ENCODE results near the gene MRS2. TPM values are rescaled to one million over a fixed set of nuclear protein-coding genes. Genes with fewer than 3 reads are reported as not detected.
"Not testable (repeated sequence)": the region's sequence is repeated elsewhere in the genome, so short reads cannot be mapped to it uniquely, and the experiment has no call there.

MRS2 gene
- total RNA-seq, 1 donor: 14.3 TPM

GRCh38 chr6:24385536-24386269 lies 17.0 kb upstream of the MRS2 start:
- DNase-seq (ENCODE audit: low read depth in 2 of 3, low spot score in 2 of 3): no peak

DNA sequence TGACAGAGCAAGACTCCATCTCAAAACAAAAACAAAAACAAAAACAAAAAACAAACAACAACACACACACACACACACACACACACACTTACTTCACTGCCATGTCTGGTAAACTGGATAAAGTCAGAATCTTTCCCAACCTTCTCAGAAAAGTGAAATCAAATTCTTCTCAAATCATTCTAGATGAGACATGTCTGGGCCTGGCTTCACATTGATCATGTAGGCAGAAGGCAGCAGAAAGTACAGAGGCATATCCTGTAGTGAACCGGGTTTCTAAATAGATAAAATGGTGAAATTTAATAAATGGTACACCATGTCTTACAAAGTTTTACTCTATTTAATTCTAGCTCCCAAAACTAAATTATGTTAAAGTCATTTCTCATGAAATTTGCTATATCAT lies 14.9 kb upstream of the MRS2 start:
- DNase-seq (ENCODE audit: low read depth in 2 of 3, low spot score in 2 of 3): no peak

DNA sequence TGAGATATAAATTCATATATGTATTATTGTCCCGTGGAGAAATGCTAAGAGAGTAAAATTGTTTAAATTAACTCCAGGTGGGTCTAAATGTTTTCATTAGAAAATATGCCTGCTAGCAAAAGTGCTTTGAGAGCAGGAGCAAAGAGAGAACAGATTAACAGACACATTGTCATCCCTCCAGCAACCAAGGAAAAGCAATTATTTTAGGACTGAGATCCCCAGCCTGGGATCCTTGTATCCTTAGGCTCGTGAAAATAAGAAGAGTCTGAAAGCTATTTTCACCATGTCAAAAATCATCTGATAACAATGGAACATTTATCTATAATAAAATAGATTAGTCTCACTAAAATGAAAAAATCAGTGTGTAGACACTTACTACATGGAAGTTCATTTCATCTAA lies 11.5 kb upstream of the MRS2 start:
- no peak for DNase-seq (ENCODE audit: low read depth in 2 of 3, low spot score in 2 of 3)

DNA sequence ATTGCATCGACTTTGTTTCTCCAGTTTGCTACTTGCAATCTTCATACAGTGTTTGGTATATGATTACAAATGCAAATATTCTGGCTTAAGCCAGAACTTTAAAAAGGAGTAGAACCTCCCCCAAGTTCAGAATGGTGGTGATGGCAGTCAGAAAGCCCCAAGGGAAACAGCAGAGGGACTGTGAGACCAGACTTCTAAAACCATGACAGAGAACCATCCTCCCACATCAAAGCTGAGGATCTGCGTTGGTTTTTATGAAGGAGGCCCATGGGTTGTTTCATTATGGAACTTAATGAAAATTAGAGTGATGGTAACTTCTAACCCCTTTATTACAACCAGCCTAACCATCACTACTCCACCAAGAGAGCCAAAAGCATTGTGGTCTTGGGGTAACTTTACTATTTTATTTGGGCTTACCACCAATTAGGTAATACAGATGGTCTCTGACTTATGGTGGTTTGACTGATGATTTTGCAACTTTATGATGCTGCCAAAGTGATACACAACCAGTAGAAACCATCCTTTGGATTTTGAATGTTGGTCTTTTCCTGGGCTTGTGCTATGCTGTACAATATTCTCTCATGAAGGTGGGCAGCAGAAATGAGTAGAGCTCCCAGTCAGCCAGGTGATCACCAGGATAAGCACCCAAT lies 10.9 kb upstream of the MRS2 start:
- DNase-seq (ENCODE audit: low read depth in 2 of 3, low spot score in 2 of 3): no peak

- no peak for DNase-seq (ENCODE audit: low read depth in 2 of 3, low spot score in 2 of 3)
These were observed 8.5 kb upstream of the MRS2 start for GRCh38 chr6:24394061-24394779.

GRCh38 chr6:24394780-24395437 lies 7.8 kb upstream of the MRS2 start:
- no peak for DNase-seq (ENCODE audit: low read depth in 2 of 3, low spot score in 2 of 3)

- no peak for DNase-seq (ENCODE audit: low read depth in 2 of 3, low spot score in 2 of 3)
These were observed 5.9 kb upstream of the MRS2 start for GRCh38 chr6:24396824-24397223.

DNA sequence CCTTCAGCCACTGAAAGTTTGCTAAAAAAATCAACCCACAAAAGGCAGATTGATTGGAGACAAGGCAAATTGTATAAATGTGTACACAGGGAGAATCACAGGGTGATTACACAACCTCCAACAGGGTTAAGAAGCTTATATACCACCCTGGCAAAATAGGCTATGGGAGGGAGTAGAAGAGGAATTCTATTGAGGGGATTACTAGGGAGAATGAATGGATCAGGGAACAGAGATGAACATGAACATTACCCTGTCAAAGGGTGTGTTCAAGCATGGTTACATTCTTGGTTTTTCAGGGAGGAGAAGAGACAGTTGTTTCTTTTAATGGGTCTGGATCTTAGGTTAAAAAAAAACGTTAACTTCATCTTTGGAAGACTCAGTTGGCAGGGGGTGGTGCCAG lies 5.1 kb upstream of the MRS2 start:
- no peak for DNase-seq (ENCODE audit: low read depth in 2 of 3, low spot score in 2 of 3)

GRCh38 chr6:24400045-24401039 lies 2.4 kb upstream of the MRS2 start:
- DNase-seq (ENCODE audit: low read depth in 2 of 3, low spot score in 2 of 3): not testable (repeated sequence)

- DNase-seq (ENCODE audit: low read depth in 2 of 3, low spot score in 2 of 3): no peak
These were observed 1.3 kb upstream of the MRS2 start for GRCh38 chr6:24401458-24401857.

GRCh38 chr6:24403501-24403824 lies 727 bp downstream of the MRS2 start:
- DNase-seq (ENCODE audit: low read depth in 2 of 3, low spot score in 2 of 3): no peak

DNA sequence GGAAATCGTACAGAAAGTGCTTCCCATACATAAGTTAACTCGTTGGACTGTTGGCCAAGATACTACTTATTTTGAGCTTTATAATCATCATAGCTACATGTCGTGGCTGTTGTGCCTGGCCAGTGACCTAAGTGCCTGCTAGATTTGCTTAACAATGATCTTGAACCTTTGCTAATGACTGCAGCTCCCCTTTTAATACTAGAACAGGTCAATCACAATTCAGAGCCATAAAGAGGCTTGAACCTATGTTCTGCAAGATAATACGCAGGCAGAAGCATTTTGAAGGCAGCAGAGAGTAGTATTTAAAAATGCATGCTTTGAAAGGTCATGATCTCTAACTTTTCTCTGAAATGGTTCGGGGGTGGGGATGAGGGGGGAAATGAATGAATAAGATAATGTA lies 2.5 kb downstream of the MRS2 start:
- DNase-seq (ENCODE audit: low read depth in 2 of 3, low spot score in 2 of 3): no peak

DNA sequence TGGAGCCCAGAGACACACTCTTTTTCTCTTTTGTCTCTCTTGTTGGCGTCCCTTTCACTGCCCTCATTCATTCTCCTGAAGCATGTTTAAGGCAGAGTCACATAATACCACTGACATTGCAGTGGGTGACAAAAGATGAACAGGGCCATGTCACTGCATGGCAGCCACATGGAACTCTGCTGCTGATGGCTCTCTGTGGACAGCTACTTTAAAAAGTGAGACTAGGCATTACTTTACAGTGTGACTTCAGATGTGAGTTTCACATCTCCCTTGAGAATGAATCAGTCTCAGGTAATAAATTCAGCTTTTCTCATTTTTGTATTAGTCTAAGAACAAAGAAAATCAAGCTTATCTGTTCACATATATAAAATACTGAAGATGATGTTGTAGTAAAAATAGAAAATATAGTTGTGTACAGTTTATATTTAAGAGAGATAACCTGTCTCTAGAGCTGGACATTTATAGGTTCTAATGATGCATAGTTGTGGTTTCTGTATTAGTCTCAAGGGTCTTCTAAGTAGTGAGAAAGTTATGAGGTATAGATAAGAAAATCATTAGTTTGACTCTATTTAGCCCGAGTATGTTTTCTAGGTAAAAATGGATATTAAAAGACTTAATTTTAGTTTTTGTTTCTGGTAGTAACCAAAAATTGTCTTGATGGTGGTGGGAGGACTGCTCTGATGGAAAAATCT lies 6.1 kb downstream of the MRS2 start:
- DNase-seq (ENCODE audit: low read depth in 2 of 3, low spot score in 2 of 3): no peak

- no peak for DNase-seq (ENCODE audit: low read depth in 2 of 3, low spot score in 2 of 3)
These were observed 7.9 kb downstream of the MRS2 start for GRCh38 chr6:24410622-24411021.

- no peak for DNase-seq (ENCODE audit: low read depth in 2 of 3, low spot score in 2 of 3)
These were observed 9.6 kb downstream of the MRS2 start for GRCh38 chr6:24412294-24412693.

DNA sequence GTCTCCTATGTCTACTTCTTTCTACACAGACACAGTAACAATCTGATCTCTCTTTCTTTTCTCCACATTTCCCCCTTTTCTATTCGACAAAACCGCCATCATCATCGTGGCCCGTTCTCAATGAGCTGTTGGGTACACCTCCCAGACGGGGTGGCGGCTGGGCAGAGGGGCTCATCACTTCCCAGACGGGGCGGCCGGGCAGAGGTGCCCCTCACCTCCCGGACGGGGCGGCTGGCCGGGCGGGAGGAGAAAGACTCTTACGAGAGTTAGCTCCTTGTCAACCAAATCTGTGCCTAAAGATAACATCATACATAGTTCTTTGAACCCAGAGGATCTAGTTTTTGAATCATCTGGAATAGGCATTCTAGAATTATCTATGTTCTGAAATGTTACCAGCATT lies 11.8 kb downstream of the MRS2 start:
- DNase-seq (ENCODE audit: low read depth in 2 of 3, low spot score in 2 of 3): not testable (repeated sequence)

GRCh38 chr6:24415753-24416152 lies 13.0 kb downstream of the MRS2 start:
- no peak for DNase-seq (ENCODE audit: low read depth in 2 of 3, low spot score in 2 of 3)

- no peak for DNase-seq (ENCODE audit: low read depth in 2 of 3, low spot score in 2 of 3)
These were observed 16.8 kb downstream of the MRS2 start for GRCh38 chr6:24419526-24419925.

- DNase-seq (ENCODE audit: low read depth in 2 of 3, low spot score in 2 of 3): no peak
These were observed 22.4 kb downstream of the MRS2 start for GRCh38 chr6:24425091-24425490.
